WI38 (cell line): ENCODE measurements around the gene LIPH.

Experiments
- H3K4me3 ChIP-seq: 2 replicates; pipeline ENCODE4 v1.5.1; 2011; ENCODE audit warnings: low read depth, mild to moderate bottlenecking, control low read depth, low read length
- CTCF ChIP-seq: IDR thresholded peaks from 2 replicates; pipeline ENCODE4 v1.5.1; 2012; ENCODE audit warnings: low read depth, mild to moderate bottlenecking, control low read depth, low read length

LIPH gene

DNA sequence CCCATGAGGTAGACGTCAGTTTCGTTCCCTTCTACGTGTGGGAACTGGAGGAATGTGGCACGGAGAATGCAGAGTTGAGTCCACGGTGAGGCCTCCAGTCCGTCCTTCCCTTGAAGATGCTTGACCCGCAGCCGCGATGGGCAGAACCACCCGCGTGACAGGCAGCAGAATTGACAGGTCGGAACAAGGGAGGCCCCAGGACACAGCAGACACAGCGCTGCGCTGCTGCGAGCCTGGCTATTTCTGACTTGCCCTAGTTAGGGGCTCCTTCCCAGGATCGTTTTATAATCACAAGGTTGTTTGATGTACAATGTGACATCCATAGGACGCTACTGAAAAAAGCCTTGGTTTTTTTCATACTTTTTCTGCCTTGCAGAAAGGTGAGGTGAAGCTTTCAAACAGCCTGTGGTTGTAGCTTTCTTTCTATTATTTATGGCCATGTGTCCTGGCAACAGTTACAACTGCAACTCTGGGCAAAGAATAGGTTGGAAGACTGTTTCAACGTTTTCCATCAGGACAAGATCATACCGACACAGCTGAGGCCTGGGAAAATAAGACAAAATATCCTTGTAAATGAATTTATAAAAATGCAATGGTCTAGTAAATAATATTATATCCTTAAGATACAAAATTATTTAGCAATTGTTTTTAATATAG is 43.9 kb downstream of the LIPH start:
- H3K4me3 ChIP-seq = no peak overlapping the region
- no peak for TF ChIP-seq CTCF

GRCh38 chr3:185507883-185508282 is 44.5 kb downstream of the LIPH start:
- no peak for TF ChIP-seq CTCF

DNA sequence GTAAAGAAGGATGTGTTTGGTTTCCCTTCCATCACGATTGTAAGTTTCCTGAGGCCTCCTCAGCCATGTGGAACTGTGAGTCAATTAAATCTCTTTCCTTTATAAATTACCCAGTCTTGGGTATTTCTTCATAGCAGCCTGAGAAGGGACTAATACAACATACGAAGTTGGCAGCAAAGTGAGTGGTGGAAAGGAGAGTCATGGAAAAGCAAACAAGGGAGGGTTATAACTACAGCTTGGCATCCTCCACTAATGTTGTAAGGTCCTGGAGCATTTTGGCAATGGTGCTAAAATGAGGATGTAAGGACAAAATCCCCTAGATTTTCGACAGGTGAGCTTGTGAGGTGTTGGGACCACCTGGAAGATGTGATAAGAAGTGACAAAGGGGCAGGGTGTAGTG is 47.8 kb downstream of the LIPH start:
- TF ChIP-seq CTCF = no peak
- no peak overlapping the region for H3K4me3 ChIP-seq

More at GRCh38 chr3:185507883-185508282, 44.5 kb downstream of the LIPH start:
- no peak overlapping the region for H3K4me3 ChIP-seq

- no peak overlapping the region for H3K4me3 ChIP-seq
- TF ChIP-seq CTCF = no peak
Observed at GRCh38 chr3:185503521-185503920, 48.9 kb downstream of the LIPH start.

- no peak overlapping the region for H3K4me3 ChIP-seq
- TF ChIP-seq CTCF = no peak
Observed at GRCh38 chr3:185502987-185503386, 49.4 kb downstream of the LIPH start.

- peak within 1 kb of the TSS; percentile 94 for H3K4me3 ChIP-seq
- TF ChIP-seq CTCF = no peak
Observed at GRCh38 chr3:185498503-185499396, 53.6 kb downstream of the LIPH start, which contains the start of gene TMEM41A. Gene TMEM41A (minus strand): TSS chr3:185499035. CDS start chr3:185498961, 74 bp downstream.

- no peak overlapping the region for H3K4me3 ChIP-seq
- TF ChIP-seq CTCF = no peak
Observed at GRCh38 chr3:185490241-185490640, 62.1 kb downstream of the LIPH start.
